NCI-H226 (cell line): ENCODE data around the gene ZNF76.

Experiments used
- DNase-seq: peaks from one replicate; pipeline ENCODE4 v3.0.0-alpha.2; 2015

Gene ZNF76

GRCh38 chr6:35273822-35274559 is 14.5 kb downstream of the ZNF76 start:
- DNase-seq, result no peak

- no peak for DNase-seq
Observed at GRCh38 chr6:35275744-35276260, 16.3 kb downstream of the ZNF76 start.

GRCh38 chr6:35278708-35279107 is 19.2 kb downstream of the ZNF76 start:
- no peak for DNase-seq

- no peak for DNase-seq
Observed at GRCh38 chr6:35280903-35281302, 21.4 kb downstream of the ZNF76 start.

GRCh38 chr6:35282472-35282871 is 22.9 kb downstream of the ZNF76 start:
- no peak for DNase-seq

- DNase-seq, result no peak
Observed at GRCh38 chr6:35283361-35283760, 23.8 kb downstream of the ZNF76 start.

- no peak for DNase-seq
Observed at GRCh38 chr6:35287671-35288396, 28.3 kb downstream of the ZNF76 start.

GRCh38 chr6:35288834-35289233 is 29.3 kb downstream of the ZNF76 start:
- no peak for DNase-seq

- DNase-seq, result no peak
Observed at GRCh38 chr6:35291491-35291890, 32.0 kb downstream of the ZNF76 start.

GRCh38 chr6:35292494-35292893 is 33.0 kb downstream of the ZNF76 start:
- DNase-seq, result no peak

- no peak for DNase-seq
Observed at GRCh38 chr6:35293681-35294080, 34.1 kb downstream of the ZNF76 start.

- no peak for DNase-seq
Observed at GRCh38 chr6:35294308-35294945, 34.9 kb downstream of the ZNF76 start.

GRCh38 chr6:35295036-35295435 is 35.5 kb downstream of the ZNF76 start:
- DNase-seq, result no peak

GRCh38 chr6:35295521-35296315 is 36.2 kb downstream of the ZNF76 start:
- no peak for DNase-seq

GRCh38 chr6:35296931-35297600 is 37.5 kb downstream of the ZNF76 start:
- DNase-seq, result no peak

- peak; percentile 61 for DNase-seq
Observed at GRCh38 chr6:35297601-35298481, 38.3 kb downstream of the ZNF76 start, which contains the start of gene DEF6. Gene DEF6, plus strand, starts transcription at chr6:35297818. Its CDS starts 39 bp downstream, at chr6:35297857.

- DNase-seq, result no peak
Observed at GRCh38 chr6:35298625-35299140, 39.1 kb downstream of the ZNF76 start.

- no peak for DNase-seq
Observed at GRCh38 chr6:35299674-35300073, 40.1 kb downstream of the ZNF76 start.

- DNase-seq, result no peak
Observed at GRCh38 chr6:35300848-35301247, 41.3 kb downstream of the ZNF76 start.

- DNase-seq, result peak; percentile 5
Observed at GRCh38 chr6:35302604-35303241, 43.2 kb downstream of the ZNF76 start.
